IPS-20b (cell line): Measurements from ENCODE around the gene NPIPB2.

ENCODE experiments used
- H3K27ac ChIP-seq: one replicate; pipeline ENCODE4 v1.5.1; 2013; ENCODE audit warnings: low read length
- H3K27me3 ChIP-seq: 2 replicates; pipeline ENCODE4 v1.6.1; 2013; ENCODE audit warnings: mild to moderate bottlenecking, low read length, inconsistent platforms; ENCODE audit not compliant: insufficient read depth
- H3K36me3 ChIP-seq: 2 replicates; pipeline ENCODE4 v1.6.1; 2013; ENCODE audit warnings: low read depth, mild to moderate bottlenecking, inconsistent platforms, low read length, moderate library complexity; ENCODE audit not compliant: insufficient read depth
- H3K4me1 ChIP-seq: 2 replicates; pipeline ENCODE4 v1.6.1; 2013; ENCODE audit warnings: mild to moderate bottlenecking, control low read depth, inconsistent platforms, low read length, moderate library complexity; ENCODE audit not compliant: insufficient read depth
- H3K4me3 ChIP-seq: 2 replicates; pipeline ENCODE4 v1.5.1; 2013; ENCODE audit warnings: mild to moderate bottlenecking, low read length, inconsistent platforms
- H3K9ac ChIP-seq: 2 replicates; pipeline ENCODE4 v1.6.1; 2013; ENCODE audit warnings: low read depth, mild to moderate bottlenecking, inconsistent platforms, low read length, moderate library complexity
- H3K9me3 ChIP-seq: 2 replicates; pipeline ENCODE4 v1.6.1; 2013; ENCODE audit warnings: mild to moderate bottlenecking, low read depth, low read length, inconsistent platforms; ENCODE audit not compliant: insufficient read depth

NPIPB2 gene

DNA sequence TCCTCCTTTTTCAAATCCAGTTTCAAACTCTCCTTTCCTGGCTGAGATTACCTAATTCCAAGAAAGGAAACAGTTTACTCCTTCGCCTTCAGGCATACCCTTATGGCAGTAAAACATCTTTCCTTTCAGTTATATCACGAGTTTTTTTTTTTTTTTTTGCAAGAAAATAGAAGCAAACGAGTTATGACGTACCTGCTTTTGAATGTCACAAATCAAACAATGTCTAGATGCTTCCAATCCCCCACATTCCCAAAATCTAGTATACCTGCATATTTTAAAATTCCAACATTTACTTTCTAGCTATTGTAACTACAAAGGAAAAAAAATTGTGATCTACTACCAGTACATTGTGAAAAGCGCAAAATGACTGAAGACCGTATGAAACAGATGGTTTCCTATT is 55.0 kb downstream of the NPIPB2 start:
- no peaks in the 10 kb centered on the region for H3K9me3 ChIP-seq
- no peaks in the 10 kb centered on the region for H3K4me1 ChIP-seq
- peaks cover 79% of the 10 kb centered on the region for H3K36me3 ChIP-seq

DNA sequence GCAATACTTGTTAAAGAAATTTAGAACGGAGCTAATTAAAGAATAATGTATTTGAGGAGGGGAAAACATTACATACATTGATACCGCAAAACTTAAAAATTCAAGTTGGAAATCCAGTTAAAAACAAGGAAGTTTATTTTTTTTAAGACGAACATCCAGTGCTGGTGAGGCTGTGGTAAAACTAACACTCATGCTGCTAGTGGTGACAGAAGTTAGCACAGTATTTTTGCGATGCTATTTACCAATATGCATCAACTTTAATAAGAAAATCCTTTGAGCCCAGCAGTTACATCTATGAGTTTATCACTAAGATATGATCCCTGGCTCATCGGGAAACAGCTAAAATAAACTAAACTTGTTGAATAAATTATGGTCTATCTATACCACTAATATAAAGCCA is 57.8 kb downstream of the NPIPB2 start:
- Histone ChIP-seq H3K4me1 (no peaks in the 10 kb centered on the region), H3K27me3 (no peaks in the 10 kb centered on the region), H3K36me3 (peaks cover 94% of the 10 kb centered on the region), H3K9ac (no peak overlapping the region), H3K27ac (no peak overlapping the region), H3K4me3 (no peak overlapping the region), H3K9me3 (no peaks in the 10 kb centered on the region)

More for the DNA sequence above, 55.0 kb downstream of the NPIPB2 start:
- H3K27ac ChIP-seq = no peak overlapping the region
- no peak overlapping the region for H3K9ac ChIP-seq
- H3K4me3 ChIP-seq = no peak overlapping the region
- no peaks in the 10 kb centered on the region for H3K27me3 ChIP-seq

DNA sequence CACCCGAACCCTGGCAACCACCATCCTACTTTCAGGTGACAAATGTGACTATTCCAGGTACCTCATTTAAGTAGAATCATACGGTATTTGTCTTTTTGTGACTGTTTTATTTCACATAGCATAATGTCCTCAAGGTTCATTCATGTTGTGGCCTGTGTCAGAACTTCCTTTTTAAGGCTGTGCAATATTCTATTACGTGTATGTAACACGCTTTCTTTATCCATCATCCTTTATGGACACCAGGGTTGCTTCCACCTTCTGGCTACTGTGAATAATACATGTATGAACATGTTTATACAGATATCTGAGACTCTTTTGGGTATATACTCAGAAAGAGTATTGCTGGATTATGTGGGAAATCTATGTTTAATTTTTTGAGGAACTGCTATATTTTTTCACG is 61.8 kb downstream of the NPIPB2 start:
- no peaks in the 10 kb centered on the region for H3K27me3 ChIP-seq
- no peak overlapping the region for H3K9ac ChIP-seq
- no peaks in the 10 kb centered on the region for H3K9me3 ChIP-seq
- no peaks in the 10 kb centered on the region for H3K4me1 ChIP-seq
- H3K36me3 ChIP-seq = peaks cover 92% of the 10 kb centered on the region
- no peak overlapping the region for H3K4me3 ChIP-seq
- no peak overlapping the region for H3K27ac ChIP-seq

DNA sequence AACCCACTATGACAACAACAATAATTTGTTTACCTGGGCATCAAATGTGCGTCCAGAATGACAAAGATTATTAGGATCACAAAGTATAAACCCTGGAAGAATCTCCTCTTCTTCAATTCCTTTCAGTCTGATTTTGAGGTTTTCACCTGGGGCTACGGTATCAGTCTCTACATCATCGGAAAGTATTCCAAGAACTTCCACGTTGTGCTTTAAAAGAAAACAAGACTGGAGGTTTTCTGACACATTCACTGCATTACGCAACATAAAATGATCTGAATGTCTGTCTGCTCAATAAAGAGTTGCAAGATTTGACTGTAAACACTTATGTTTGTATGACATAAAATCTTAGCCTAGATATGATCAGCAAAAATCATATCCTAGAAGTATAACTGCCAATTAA is 64.5 kb downstream of the NPIPB2 start:
- Histone ChIP-seq H3K27ac (no peak overlapping the region), H3K27me3 (no peaks in the 10 kb centered on the region), H3K4me3 (no peak overlapping the region), H3K4me1 (no peaks in the 10 kb centered on the region), H3K36me3 (peaks cover 93% of the 10 kb centered on the region), H3K9ac (no peak overlapping the region), H3K9me3 (no peaks in the 10 kb centered on the region)
